Central memory CD8-positive, alpha-beta T cell (primary cell): ENCODE data around the gene MPRIP.
A peak's percentile ranks its signal among the peaks of the same experiment; 100 is the strongest.

Experiments
- ATAC-seq: fragments of 150-1000 bp; cut with Tn5 transposase; replicated peaks from 2 replicates; pipeline ENCODE4 v1.10.0; 2022; ENCODE audit warnings: mild to moderate bottlenecking, moderate FRiP score, moderate number of reproducible peaks; ENCODE audit not compliant: poor library complexity, severe bottlenecking; ENCODE audit errors: extremely low read depth
- DNase-seq, 2 donors: peaks; one replicate each; pipeline ENCODE4 v3.0.0; 2021; ENCODE audit warnings: low spot score in 2 of 2
- H3K27ac Mint-ChIP-seq: one replicate; pipeline ENCODE4 v1.8.0; 2022; ENCODE audit warnings: low read depth, mild to moderate bottlenecking, moderate library complexity, mixed read lengths
- H3K27me3 Mint-ChIP-seq: one replicate; pipeline ENCODE4 v1.8.0; 2022; ENCODE audit warnings: mixed read lengths
- H3K36me3 Mint-ChIP-seq: one replicate; pipeline ENCODE4 v1.8.0; 2022; ENCODE audit warnings: mild to moderate bottlenecking, moderate library complexity, mixed read lengths; ENCODE audit not compliant: insufficient read depth
- H3K4me1 Mint-ChIP-seq: one replicate; pipeline ENCODE4 v1.8.0; 2022; ENCODE audit warnings: mixed read lengths
- H3K4me3 Mint-ChIP-seq: one replicate; pipeline ENCODE4 v1.8.0; 2022; ENCODE audit warnings: mild to moderate bottlenecking, moderate library complexity, mixed read lengths
- H3K9me3 Mint-ChIP-seq: one replicate; pipeline ENCODE4 v1.8.0; 2022; ENCODE audit warnings: mixed read lengths

Gene MPRIP

GRCh38 chr17:17235212-17236174 is 193.2 kb downstream of the MPRIP start:
- Mint-ChIP-seq H3K9me3 (no peaks in the 10 kb centered on the region), H3K27me3 (no peaks in the 10 kb centered on the region), H3K36me3 (peaks cover 22% of the 10 kb centered on the region), H3K27ac (peak overlapping the region; percentile 99), H3K4me1 (peaks cover 26% of the 10 kb centered on the region), H3K4me3 (peak overlapping the region; percentile 96)
- DNase-seq = no peak
- ATAC-seq = no peak

GRCh38 chr17:17236295-17237025 is 194.2 kb downstream of the MPRIP start:
- peaks cover 26% of the 10 kb centered on the region for H3K4me1 Mint-ChIP-seq
- peak overlapping the region; percentile 99 for H3K27ac Mint-ChIP-seq
- peak in 1 of 2 donors; percentile 12 for DNase-seq

GRCh38 chr17:17237026-17237799 is 195.0 kb downstream of the MPRIP start, which contains the start of gene FLCN:
FLCN (minus strand) TSS chr17:17237168; CDS start chr17:17228137, 9,031 bp downstream.
- H3K4me1 Mint-ChIP-seq = peaks cover 26% of the 10 kb centered on the region
- peaks cover 21% of the 10 kb centered on the region for H3K36me3 Mint-ChIP-seq
- peak; percentile 95 for ATAC-seq
- no peaks in the 10 kb centered on the region for H3K27me3 Mint-ChIP-seq
- DNase-seq = peak; percentile 83 to 89
- H3K9me3 Mint-ChIP-seq = no peaks in the 10 kb centered on the region
- peak within 1 kb of the TSS; percentile 99 for H3K27ac Mint-ChIP-seq
- peak within 1 kb of the TSS; percentile 96 for H3K4me3 Mint-ChIP-seq

More at GRCh38 chr17:17236295-17237025, 194.2 kb downstream of the MPRIP start:
- no peaks in the 10 kb centered on the region for H3K9me3 Mint-ChIP-seq
- H3K27me3 Mint-ChIP-seq = no peaks in the 10 kb centered on the region
- ATAC-seq = no peak
- H3K4me3 Mint-ChIP-seq = peak overlapping the region; percentile 96
- H3K36me3 Mint-ChIP-seq = peaks cover 22% of the 10 kb centered on the region

GRCh38 chr17:17239832-17240231 is 197.6 kb downstream of the MPRIP start:
- DNase-seq (no peak), ATAC-seq (no peak)
- Mint-ChIP-seq H3K27me3 (no peaks in the 10 kb centered on the region), H3K4me3 (no peak overlapping the region), H3K9me3 (no peaks in the 10 kb centered on the region), H3K27ac (no peak overlapping the region), H3K36me3 (peaks cover 23% of the 10 kb centered on the region), H3K4me1 (peaks cover 26% of the 10 kb centered on the region)

- ATAC-seq = no peak
- H3K9me3 Mint-ChIP-seq = no peaks in the 10 kb centered on the region
Observed at GRCh38 chr17:17241656-17242055, 199.4 kb downstream of the MPRIP start.

GRCh38 chr17:17242246-17242645 is 200.0 kb downstream of the MPRIP start:
- Mint-ChIP-seq H3K27me3 (no peaks in the 10 kb centered on the region), H3K36me3 (peaks cover 27% of the 10 kb centered on the region), H3K9me3 (no peaks in the 10 kb centered on the region), H3K4me3 (no peak overlapping the region), H3K27ac (no peak overlapping the region), H3K4me1 (peaks cover 5% of the 10 kb centered on the region)
- ATAC-seq (no peak), DNase-seq (no peak)

More at GRCh38 chr17:17241656-17242055, 199.4 kb downstream of the MPRIP start:
- no peak for DNase-seq
- H3K27me3 Mint-ChIP-seq = no peaks in the 10 kb centered on the region
- H3K4me1 Mint-ChIP-seq = peaks cover 9% of the 10 kb centered on the region
- no peak overlapping the region for H3K4me3 Mint-ChIP-seq
- H3K36me3 Mint-ChIP-seq = peaks cover 27% of the 10 kb centered on the region
- no peak overlapping the region for H3K27ac Mint-ChIP-seq
